Spleen (tissue), 11 donors: ENCODE data around the gene TMEM183A. TPM values are rescaled to one million over a fixed set of nuclear protein-coding genes. Genes with fewer than 3 reads are reported as not detected.

Source experiments
- DNase-seq: peaks from one replicate; pipeline ENCODE4 v3.0.0-alpha.2; 2020
- H3K27ac ChIP-seq, 8 donors: fragments of 200-600 bp; sonication (generic) in 7 of 8; 1 replicate in 4 of 8; 2 replicates in 4 of 8; pipeline versions ENCODE4 v1.5.0 to v1.8.0; 2016 to 2021; ENCODE audit warnings: inconsistent platforms in 4 of 8, mild to moderate bottlenecking in 4 of 8, moderate library complexity in 1 of 8
- H3K27me3 ChIP-seq, 7 donors: fragments of 200-600 bp; sonication (generic) in 6 of 7; replicated peaks in 1 of 7; 1 replicate in 4 of 7; 2 replicates in 3 of 7; pipeline versions ENCODE4 v1.5.0 to v1.8.0; 2016 to 2021; ENCODE audit warnings: inconsistent platforms in 3 of 7, mild to moderate bottlenecking in 1 of 7
- H3K36me3 ChIP-seq, 6 donors: fragments of 200-600 bp; sonication (generic) in 5 of 6; 1 replicate in 4 of 6; 2 replicates in 2 of 6; pipeline versions ENCODE4 v1.5.0 to v1.8.0; 2016 to 2021; ENCODE audit warnings: inconsistent platforms in 2 of 6
- H3K4me1 ChIP-seq, 6 donors: fragments of 200-600 bp; sonication (generic) in 5 of 6; 1 replicate in 3 of 6; 2 replicates in 3 of 6; pipeline versions ENCODE4 v1.5.0 to v1.8.0; 2016 to 2021; ENCODE audit warnings: inconsistent platforms in 3 of 6
- H3K4me3 ChIP-seq, 8 donors: fragments of 200-600 bp; sonication (generic) in 7 of 8; 1 replicate in 4 of 8; 2 replicates in 4 of 8; pipeline versions ENCODE4 v1.5.0 to v1.8.0; 2016 to 2021; ENCODE audit warnings: inconsistent platforms in 4 of 8, mild to moderate bottlenecking in 4 of 8, moderate library complexity in 2 of 8
- H3K9me3 ChIP-seq, 8 donors: fragments of 200-600 bp; sonication (generic) in 7 of 8; 1 replicate in 4 of 8; 2 replicates in 4 of 8; pipeline versions ENCODE4 v1.5.0 to v1.8.0; 2016 to 2021; ENCODE audit warnings: inconsistent platforms in 4 of 8
- CTCF ChIP-seq, 11 experiments: fragments of 200-600 bp in 7 of 11; fragments of 450-650 bp in 4 of 11; sonication (generic) in 4 of 11; IDR thresholded peaks in 8 of 11; conservative IDR thresholded peaks in 3 of 11; 1 replicate in 7 of 11; 2 replicates in 4 of 11; pipeline versions ENCODE4 v1.4.0 to v1.8.0; 2016 to 2021; ENCODE audit warnings: antibody characterized with exemption in 11 of 11, inconsistent platforms in 4 of 11, mild to moderate bottlenecking in 1 of 11
- POLR2A ChIP-seq, 3 donors: fragments of 450-650 bp; IDR thresholded peaks; one replicate each; pipeline ENCODE4 v1.5.1; 2017; ENCODE audit warnings: antibody characterized with exemption in 3 of 3, mild to moderate bottlenecking in 1 of 3
- POLR2AphosphoS5 ChIP-seq, 3 donors: sonication (generic); formaldehyde crosslinking; IDR thresholded peaks; one replicate each; pipeline ENCODE4 v1.5.1; 2017; ENCODE audit warnings: antibody characterized with exemption in 3 of 3
- WGBS, 5 donors: extraction: QIAGEN DNeasy Blood & Tissue Kit in 3 of 5; methylation state at CpG; one replicate each; pipeline versions ENCODE4 v1.1.5 to v1.1.7; 2013 to 2018; 5-methylcytosine and 5-hydroxymethylcytosine counted together
- intact Hi-C: fragments of 100-400 bp; cut with DNase I; formaldehyde crosslinking; loops from one replicate; pipeline ENCODE4 v1.15.0; 2023; ENCODE audit warnings: low total_unique reads
- polyA plus RNA-seq, 3 donors: library from polyadenylated mRNA; stranded (reverse); fragments of 200-250 nt; gene quantifications; one replicate each; pipeline ENCODE4 v1.2.1, GENCODE V29; 2013
- total RNA-seq, 7 donors: library from RNA; depleted of rRNA in 3 of 7; stranded (reverse); fragments of >200 nt in 3 of 7; fragmentation: NEBNext Ultra II Directional in 4 of 7; extraction: Animal tissue kit (Norgen Biotek cat#: 25700) in 4 of 7; gene quantifications; one replicate each; pipeline versions ENCODE4 v1.1.0 to v1.2.1, GENCODE V29; 2016 to 2021
- donor health status: healthy with polysubstance abuse.
- donor health status: DM: no; HTN: no; CAD: no; lungs with moderate emphysema.
- donor health status: DM: no; HTN: no; CAD: no.
- donor health status: Bipolar disorder and iron deficiency.
- donor health status: healthy.
- donor health status: DM: no; HTN: no; CAD: no.
- donor health status: DM: yes; HTN: yes; CAD: no.

Gene TMEM183A
- total and polyA plus RNA-seq, 10 donors, result 30.3 to 61.9 (median 52.4) TPM

GRCh38 chr1:203045821-203046594 lies 38.8 kb downstream of the TMEM183A start:
- intact Hi-C loops, result no loop called here
- H3K27me3 ChIP-seq, result peaks cover 0 to 21% (median 0%) of the 10 kb centered on the region in 7 donors
- no peak overlapping the region for H3K27ac ChIP-seq
- no peaks in the 10 kb centered on the region for H3K9me3 ChIP-seq
- TF ChIP-seq POLR2A (IDR thresholded peaks at IDR 0.05) (no peak), CTCF (IDR thresholded peaks at IDR 0.05 in 8 of 11, conservative IDR thresholded peaks at IDR 0.05 in 3 of 11) (no peak), POLR2AphosphoS5 (IDR thresholded peaks at IDR 0.05) (peak in 1 of 3 donors; percentile 22)
- 74 to 88% (median 83%) methylated on average over 11 to 16 of the region's 16 CpGs for WGBS, 5 donors
- peaks cover 0 to 20% (median 2%) of the 10 kb centered on the region in 6 donors for H3K4me1 ChIP-seq
- no peaks in the 10 kb centered on the region for H3K36me3 ChIP-seq
- H3K4me3 ChIP-seq, result no peak overlapping the region
- DNase-seq, result no peak

GRCh38 chr1:203046984-203047630 lies 39.9 kb downstream of the TMEM183A start:
- Histone ChIP-seq H3K27ac (peak overlapping the region in 5 of 8 donors; percentile 21 to 53 (median 36)), H3K36me3 (no peaks in the 10 kb centered on the region), H3K27me3 (peaks cover 0 to 30% (median 0%) of the 10 kb centered on the region in 7 donors), H3K4me3 (no peak overlapping the region), H3K9me3 (no peaks in the 10 kb centered on the region), H3K4me1 (peaks cover 0 to 20% (median 2%) of the 10 kb centered on the region in 6 donors)
- intact Hi-C loops, result no loop called here
- DNase-seq, result no peak
- TF ChIP-seq POLR2A (IDR thresholded peaks at IDR 0.05) (no peak), POLR2AphosphoS5 (IDR thresholded peaks at IDR 0.05) (no peak), CTCF (IDR thresholded peaks at IDR 0.05 in 8 of 11, conservative IDR thresholded peaks at IDR 0.05 in 3 of 11) (no peak)
- 51 to 73% (median 60%) methylated on average over 14 to 15 of the region's 15 CpGs for WGBS, 5 donors

GRCh38 chr1:203048086-203048485 lies 40.9 kb downstream of the TMEM183A start:
- no peak overlapping the region for H3K4me3 ChIP-seq
- peaks cover 0 to 20% (median 2%) of the 10 kb centered on the region in 6 donors for H3K4me1 ChIP-seq
- H3K27me3 ChIP-seq, result peaks cover 0 to 34% (median 0%) of the 10 kb centered on the region in 7 donors
- WGBS, 5 donors, result 78 to 94% (median 91%) methylated on average over 11 of the region's 11 CpGs
- DNase-seq, result no peak
- no peaks in the 10 kb centered on the region for H3K9me3 ChIP-seq
- H3K36me3 ChIP-seq, result no peaks in the 10 kb centered on the region
- no peak overlapping the region for H3K27ac ChIP-seq
- intact Hi-C loops, result no loop called here
- TF ChIP-seq POLR2AphosphoS5 (IDR thresholded peaks at IDR 0.05) (no peak), CTCF (IDR thresholded peaks at IDR 0.05 in 8 of 11, conservative IDR thresholded peaks at IDR 0.05 in 3 of 11) (no peak), POLR2A (IDR thresholded peaks at IDR 0.05) (no peak)

- intact Hi-C loops, result no loop called here
- no peak overlapping the region for H3K4me3 ChIP-seq
- no peak overlapping the region for H3K27ac ChIP-seq
- TF ChIP-seq POLR2AphosphoS5 (IDR thresholded peaks at IDR 0.05) (no peak), CTCF (IDR thresholded peaks at IDR 0.05 in 8 of 11, conservative IDR thresholded peaks at IDR 0.05 in 3 of 11) (no peak), POLR2A (IDR thresholded peaks at IDR 0.05) (no peak)
- no peak for DNase-seq
- H3K4me1 ChIP-seq, result peaks cover 0 to 20% (median 2%) of the 10 kb centered on the region in 6 donors
- H3K27me3 ChIP-seq, result peaks cover 0 to 36% (median 0%) of the 10 kb centered on the region in 7 donors
- H3K9me3 ChIP-seq, result no peaks in the 10 kb centered on the region
- WGBS, 5 donors, result 82 to 93% (median 83%) methylated on average over 23 of the region's 23 CpGs
- H3K36me3 ChIP-seq, result no peaks in the 10 kb centered on the region
These were observed 41.4 kb downstream of the TMEM183A start for GRCh38 chr1:203048555-203049051.
